NCI-H2196 treated with DMSO at 0.1 percent for 48 hours (cell line): ENCODE data around the gene SLC35F6.
A peak's percentile ranks its signal among the peaks of the same experiment; 100 is the strongest.
"Not testable (repeated sequence)": the region's sequence is repeated elsewhere in the genome, so short reads cannot be mapped to it uniquely, and the experiment has no call there.

Source experiments
- DNase-seq: peaks from one replicate; lab custom pipeline; 2025; ENCODE audit not compliant: unreplicated experiment; lab: John Stamatoyannopoulos, UW

Gene SLC35F6

DNA sequence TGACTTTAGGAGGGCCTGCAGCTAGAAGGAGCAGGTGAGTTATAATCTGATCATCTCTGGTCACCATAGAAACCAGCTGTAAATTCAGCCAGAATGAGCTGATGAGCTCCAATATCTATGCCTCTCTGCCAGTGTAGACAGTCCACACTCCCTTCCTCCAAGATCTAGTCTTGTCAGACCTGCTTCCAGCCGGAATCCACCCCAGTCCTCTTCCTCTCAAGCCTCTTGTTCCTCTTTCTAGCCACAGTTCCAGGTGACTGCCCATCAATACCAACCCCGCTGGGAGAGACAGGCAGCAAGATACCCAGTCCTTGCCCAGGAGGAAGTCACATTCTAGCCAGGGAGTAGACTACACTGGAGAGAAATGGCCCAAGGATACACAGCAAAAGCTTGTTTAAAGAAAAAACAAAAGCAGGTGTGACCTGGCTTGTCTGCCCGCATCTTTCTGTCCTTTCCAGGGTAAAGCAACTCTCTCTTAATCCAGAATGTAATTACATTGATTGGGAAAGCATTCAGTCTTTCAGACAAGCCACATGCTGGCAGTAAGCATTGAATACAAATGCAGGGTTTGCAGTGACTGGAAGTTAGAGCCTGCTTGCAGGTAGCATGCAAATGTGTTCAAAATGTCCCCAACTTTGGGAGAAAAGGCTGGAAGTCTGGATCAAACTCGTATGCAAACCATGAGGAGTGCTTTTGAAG, 9.0 kb upstream of the SLC35F6 start:
- DNase-seq, result no peak

DNA sequence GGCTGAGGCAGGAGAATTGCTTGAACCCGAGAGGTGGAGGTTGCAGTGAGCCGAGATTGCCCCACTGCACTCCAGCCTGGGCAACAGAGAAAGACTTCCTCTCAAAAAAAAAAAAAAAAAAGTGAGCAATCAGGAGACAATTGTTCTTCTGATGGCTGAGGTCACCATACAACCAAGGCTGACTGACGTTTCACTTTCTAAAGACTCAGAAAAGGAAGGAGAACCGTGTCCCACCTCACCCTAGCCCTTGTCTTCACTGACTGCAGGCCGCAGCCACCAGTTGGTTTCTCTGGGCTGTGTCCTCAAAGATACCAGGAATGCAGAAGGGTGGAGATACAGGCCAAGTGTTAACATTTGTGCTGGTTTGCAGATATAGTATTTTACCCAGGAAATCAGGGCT, 7.7 kb upstream of the SLC35F6 start:
- DNase-seq, result no peak

- peak; percentile 41 for DNase-seq
Observed at GRCh38 chr2:26757873-26758789, 6.0 kb upstream of the SLC35F6 start.

GRCh38 chr2:26758790-26759321, 5.2 kb upstream of the SLC35F6 start:
- DNase-seq, result no peak

DNA sequence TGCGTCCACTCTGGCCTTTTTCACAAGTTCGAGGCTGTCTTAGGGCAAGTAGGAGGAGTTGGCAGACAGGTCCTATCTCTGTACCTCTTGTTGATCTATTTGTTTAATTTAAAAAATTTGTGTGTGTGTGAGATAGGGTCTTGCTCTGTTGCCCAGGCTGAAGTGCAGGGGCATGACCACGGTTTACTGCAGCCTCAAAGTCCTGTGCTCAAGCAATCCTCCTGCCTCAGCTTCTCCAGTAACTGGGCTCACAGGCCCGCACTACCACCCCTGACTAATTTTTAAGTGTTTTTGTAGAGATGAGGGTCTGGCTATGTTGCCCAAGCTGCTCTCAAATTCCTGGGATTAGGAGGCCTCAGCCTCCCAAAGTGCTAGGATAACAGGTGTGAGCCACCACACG, 4.2 kb upstream of the SLC35F6 start:
- no peak for DNase-seq

- not testable (repeated sequence) for DNase-seq
Observed at GRCh38 chr2:26760991-26761390, 3.1 kb upstream of the SLC35F6 start.

DNA sequence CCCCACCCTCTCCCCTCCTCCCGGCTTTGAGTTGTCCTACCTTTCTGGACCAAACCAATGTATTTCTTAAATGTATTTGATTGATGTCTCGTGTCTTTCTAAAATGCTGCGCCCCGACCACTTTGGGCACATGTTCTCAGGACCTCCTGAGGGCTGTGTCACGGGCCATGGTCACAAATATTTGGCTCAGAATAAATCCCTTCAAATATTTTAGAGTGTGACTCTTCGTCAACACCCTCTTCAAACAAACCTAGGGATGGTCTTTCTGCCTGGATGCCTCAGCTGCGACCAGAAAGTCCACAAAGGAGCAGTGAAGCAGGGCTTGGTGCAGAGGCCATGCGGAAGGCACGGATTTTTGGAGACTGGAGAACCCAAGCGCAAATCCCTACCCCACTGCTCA, 1.1 kb upstream of the SLC35F6 start:
- DNase-seq, result no peak

DNA sequence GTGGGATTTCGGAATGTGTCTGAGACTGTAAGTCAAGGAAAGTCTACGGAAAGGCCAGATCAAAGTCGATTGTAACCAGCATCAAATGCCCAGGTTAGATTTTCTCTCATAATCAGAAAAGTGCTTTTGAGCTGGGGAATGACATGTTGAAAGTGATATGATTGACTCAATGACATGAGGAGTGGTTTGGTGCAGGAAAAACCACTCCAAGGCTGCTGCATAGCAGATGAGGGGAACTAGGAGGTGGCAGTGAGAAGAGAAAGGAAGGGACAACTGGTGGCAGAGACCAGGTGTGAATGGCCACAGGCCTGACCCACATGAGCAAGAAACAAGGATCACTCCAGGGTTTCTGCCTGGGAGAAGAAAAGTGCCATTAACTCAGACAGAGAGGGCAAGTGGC, 822 bp downstream of the SLC35F6 start:
- no peak for DNase-seq

DNA sequence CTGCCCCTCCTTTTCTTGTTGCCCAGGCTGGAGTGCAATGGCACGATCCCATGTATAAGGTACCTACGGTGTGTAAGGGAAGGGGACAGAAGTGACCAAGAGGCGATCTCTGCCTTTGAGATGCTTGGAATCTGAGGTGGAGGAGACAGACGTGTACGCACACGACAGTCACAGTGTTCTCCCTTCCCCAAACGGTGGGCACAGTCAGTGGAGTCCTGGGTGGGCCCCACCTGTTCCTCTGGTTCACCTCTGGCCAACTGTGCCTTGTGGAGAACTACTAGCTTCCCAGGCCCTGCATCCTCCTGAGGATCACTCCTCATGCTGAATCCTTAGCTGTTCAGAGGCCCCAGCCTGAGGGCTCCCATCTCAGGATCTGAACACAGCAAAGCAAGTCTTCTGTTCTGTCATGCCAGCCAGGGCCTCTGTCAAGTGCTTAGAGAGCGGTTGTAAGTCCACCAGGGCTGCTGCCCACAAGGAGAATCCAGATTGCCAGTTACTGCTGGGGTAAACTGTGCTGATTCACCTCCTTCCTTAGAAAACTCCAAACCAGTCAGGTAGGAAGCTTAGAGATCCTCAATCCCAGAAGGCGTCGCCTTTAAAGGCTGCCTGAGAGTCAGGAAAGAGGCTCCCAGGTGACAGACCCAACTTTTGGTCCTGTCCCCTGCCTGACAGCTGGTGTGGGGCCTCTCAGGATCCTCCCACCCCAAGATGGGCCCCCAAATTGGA, 1.6 kb downstream of the SLC35F6 start:
- DNase-seq, result no peak

DNA sequence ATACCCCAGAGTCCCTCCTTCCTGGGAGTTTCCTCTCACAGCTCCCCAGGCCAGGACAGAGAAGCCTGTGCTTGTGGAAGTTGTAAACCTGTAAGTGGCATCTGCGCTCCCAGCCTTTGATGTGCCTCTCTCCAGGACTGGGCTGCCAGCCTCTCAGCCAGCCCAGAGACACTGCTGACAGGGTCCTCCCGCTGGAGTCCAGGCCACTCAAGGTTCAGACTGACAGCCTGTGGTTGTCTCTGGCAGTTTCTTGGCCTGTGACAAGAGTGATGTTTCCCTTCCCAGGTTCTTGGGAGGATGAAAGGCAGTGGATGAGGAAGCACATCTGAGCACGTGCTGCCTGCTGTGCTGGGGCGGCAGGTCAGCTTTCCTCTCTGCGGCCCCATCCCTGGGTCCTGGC, 3.0 kb downstream of the SLC35F6 start:
- DNase-seq, result no peak

DNA sequence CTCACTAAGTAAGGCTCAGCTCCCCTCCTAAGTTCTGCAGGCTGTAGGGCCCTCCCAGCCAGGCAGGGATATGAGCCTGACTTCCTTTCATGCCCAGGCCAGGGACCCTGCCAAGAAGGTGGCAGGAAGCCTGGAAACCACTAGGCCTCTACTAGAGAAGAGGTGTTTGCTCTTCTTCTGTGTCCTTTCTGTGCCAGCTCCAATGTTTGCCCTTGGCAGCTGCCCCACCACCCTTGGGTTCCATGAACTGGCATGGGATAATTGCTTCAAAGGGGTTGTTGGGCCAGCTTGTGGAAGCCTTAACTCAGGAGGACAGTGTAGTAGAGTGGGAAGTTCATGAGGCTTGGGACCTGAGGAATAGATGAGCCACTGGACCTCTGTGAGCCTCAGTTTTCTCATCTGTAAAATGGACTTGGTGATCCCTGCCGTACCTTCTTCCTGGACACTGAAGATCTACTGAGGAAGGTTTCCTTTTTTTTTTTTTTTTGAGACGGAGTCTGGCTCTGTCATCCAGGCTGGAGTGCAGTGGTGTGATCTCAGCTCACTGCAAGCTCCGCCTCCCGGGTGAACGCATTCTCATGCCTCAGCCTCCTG, 3.9 kb downstream of the SLC35F6 start:
- DNase-seq, result peak; percentile 34

DNA sequence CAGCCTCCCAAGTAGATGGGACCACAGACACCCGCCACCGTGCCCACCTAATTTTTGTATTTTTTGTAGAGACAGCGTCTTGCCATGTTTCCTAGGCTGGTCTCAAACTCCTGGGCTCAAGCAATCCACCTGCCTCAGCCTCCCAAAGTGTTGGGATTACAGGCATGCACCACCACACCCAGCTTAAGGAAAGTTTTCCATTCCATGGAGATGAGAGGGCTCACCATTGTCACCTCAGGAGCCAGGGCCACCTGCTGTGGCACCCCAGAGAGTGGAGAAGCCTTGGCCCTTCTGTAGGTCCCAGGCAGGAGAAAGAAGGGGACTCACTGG, 4.6 kb downstream of the SLC35F6 start:
- no peak for DNase-seq

- no peak for DNase-seq
Observed at GRCh38 chr2:26769089-26769761, 5.1 kb downstream of the SLC35F6 start.

GRCh38 chr2:26770986-26771586, 7.0 kb downstream of the SLC35F6 start:
- DNase-seq, result peak; percentile 83

DNA sequence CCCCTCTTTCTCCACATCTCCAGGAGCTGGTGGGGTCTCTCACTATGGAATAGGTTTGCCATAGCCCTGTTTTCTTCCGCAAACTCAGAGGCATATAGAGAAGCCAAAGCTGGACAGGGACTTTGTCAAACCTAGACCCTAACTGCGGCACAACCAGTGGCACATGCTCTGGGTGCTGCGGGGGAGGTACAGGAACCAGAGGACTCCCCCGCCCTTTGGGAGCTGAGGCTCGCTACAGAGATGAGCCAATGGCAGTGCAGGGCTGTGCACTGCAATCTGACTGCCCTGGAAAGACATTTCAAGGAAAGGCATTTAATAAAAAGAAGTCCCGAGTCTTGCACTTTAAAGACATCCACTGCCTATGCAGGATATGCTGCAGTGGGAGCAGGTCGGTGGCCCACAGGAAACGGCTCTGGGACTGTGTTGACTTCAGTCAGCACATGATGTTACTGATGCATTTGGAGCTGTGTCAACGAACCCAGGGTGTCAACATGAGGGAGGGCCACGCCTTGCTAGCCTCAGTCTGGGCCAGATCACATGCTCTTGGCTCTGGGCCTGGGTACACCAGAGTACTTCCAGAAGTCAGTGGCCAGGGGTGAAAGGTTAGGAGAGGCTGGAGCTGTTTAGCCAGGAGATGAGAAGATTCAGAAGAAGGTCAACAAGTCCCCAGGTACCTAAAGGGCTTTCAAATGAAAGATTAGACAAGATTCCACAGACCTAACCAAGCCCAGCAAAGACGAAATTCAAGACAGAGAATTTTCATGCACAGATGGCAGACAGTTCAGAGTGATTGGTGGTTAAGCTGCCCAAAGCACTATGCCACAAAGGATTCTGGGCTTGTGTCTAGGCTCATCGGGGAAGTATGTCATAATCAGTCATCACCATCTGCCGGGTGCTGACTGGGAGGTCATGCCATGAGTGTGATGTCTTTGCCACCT, 8.2 kb downstream of the SLC35F6 start:
- DNase-seq, result peak; percentile 86

GRCh38 chr2:26776195-26776800, 12.2 kb downstream of the SLC35F6 start:
- no peak for DNase-seq

DNA sequence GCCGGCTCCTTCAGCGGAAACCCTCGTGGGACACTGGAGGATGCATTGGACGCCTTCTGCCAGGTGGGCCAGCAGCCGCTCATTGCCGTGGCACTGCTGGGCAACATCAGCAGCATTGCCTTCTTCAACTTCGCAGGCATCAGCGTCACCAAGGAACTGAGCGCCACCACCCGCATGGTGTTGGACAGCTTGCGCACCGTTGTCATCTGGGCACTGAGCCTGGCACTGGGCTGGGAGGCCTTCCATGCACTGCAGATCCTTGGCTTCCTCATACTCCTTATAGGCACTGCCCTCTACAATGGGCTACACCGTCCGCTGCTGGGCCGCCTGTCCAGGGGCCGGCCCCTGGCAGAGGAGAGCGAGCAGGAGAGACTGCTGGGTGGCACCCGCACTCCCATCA, 14.0 kb downstream of the SLC35F6 start:
- DNase-seq, result no peak

DNA sequence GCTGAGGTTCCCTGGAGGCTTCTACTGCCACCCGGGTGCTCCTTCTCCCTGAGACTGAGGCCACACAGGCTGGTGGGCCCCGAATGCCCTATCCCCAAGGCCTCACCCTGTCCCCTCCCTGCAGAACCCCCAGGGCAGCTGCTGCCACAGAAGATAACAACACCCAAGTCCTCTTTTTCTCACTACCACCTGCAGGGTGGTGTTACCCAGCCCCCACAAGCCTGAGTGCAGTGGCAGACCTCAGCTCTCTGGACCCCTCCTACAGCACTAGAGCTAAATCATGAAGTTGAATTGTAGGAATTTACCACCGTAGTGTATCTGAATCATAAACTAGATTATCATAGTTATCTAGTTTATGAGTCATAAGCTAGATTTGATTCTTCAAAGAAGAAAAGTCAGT, 14.4 kb downstream of the SLC35F6 start:
- no peak for DNase-seq
